WERI-Rb-1 (cell line): ENCODE results near the gene LRCH4.
"Not testable (repeated sequence)": the region's sequence is repeated elsewhere in the genome, so short reads cannot be mapped to it uniquely, and the experiment has no call there.

Experiments used
- DNase-seq: peaks from one replicate; pipeline ENCODE4 v3.0.0-alpha.2; 2020
- H3K27ac ChIP-seq: fragments of 250-450 bp; sonication (Bioruptor Pico); 2 replicates; pipeline ENCODE4 v1.5.1; 2020; ENCODE audit warnings: mild to moderate bottlenecking, moderate library complexity
- H3K27me3 ChIP-seq: fragments of 250-450 bp; sonication (Bioruptor Pico); 2 replicates; pipeline ENCODE4 v1.5.1; 2021; ENCODE audit warnings: mild to moderate bottlenecking, low read depth, moderate library complexity; ENCODE audit not compliant: insufficient read depth, severe bottlenecking
- H3K36me3 ChIP-seq: fragments of 250-450 bp; sonication (Bioruptor Pico); 2 replicates; pipeline ENCODE4 v1.5.1; 2020; ENCODE audit warnings: mild to moderate bottlenecking, moderate library complexity
- H3K4me3 ChIP-seq: 2 replicates; pipeline ENCODE4 v1.5.1; 2011; ENCODE audit warnings: low read depth, mild to moderate bottlenecking, control low read depth, low read length
- H3K9me3 ChIP-seq: fragments of 250-450 bp; sonication (Bioruptor Pico); 2 replicates; pipeline ENCODE4 v1.5.1; 2021; ENCODE audit warnings: mild to moderate bottlenecking, moderate library complexity; ENCODE audit not compliant: severe bottlenecking
- TF ChIP-seq, protein P1 (sequence below): IDR thresholded peaks from 2 replicates; pipeline ENCODE4 v1.5.1; 2011; ENCODE audit warnings: low read depth, mild to moderate bottlenecking, control low read depth, inconsistent platforms, low read length

The LRCH4 gene

DNA sequence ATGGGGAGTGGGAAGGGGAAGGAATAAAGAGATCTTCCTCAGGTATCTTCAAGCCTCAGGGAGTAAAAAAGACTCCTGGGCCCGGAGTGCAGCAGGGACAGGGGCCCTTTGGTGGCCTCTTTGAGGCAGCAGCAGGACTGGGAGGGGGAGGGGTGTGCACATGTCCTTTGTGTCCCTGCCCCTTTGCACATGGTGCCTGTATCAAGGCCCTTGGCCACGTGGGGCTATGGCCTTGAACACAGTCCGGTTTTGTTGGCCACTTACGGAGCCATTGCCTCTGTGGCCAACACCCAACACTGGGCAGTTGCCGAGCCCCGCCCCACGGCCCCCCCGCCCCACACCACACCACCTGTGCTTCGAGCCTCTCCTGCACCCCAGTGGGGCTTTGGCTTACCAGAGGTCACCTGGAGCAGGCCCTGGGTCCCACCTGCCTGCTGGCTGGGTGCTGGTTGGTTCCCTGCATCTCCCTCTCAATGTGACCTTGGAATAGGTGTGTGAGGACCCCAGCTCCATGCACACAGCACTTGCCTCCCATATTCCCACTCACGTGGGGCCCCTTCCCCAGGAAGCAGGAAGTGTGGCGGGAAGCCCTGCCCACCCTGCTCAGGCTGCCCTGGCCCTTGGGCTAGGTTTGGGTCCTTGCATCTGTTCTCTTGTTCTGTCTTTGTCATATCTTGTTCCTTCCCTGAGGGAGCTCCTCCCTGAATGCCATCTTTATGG lies 17.6 kb downstream of the LRCH4 start:
- Histone ChIP-seq H3K36me3 (no peaks in the 10 kb centered on the region; the same call in 1 of the 2 replicates), H3K27ac (no peak overlapping the region; the same call in 1 of the 2 replicates), H3K27me3 (no peaks in the 10 kb centered on the region), H3K4me3 (no peak overlapping the region), H3K9me3 (no peaks in the 10 kb centered on the region)
- TF ChIP-seq, protein P1, sequence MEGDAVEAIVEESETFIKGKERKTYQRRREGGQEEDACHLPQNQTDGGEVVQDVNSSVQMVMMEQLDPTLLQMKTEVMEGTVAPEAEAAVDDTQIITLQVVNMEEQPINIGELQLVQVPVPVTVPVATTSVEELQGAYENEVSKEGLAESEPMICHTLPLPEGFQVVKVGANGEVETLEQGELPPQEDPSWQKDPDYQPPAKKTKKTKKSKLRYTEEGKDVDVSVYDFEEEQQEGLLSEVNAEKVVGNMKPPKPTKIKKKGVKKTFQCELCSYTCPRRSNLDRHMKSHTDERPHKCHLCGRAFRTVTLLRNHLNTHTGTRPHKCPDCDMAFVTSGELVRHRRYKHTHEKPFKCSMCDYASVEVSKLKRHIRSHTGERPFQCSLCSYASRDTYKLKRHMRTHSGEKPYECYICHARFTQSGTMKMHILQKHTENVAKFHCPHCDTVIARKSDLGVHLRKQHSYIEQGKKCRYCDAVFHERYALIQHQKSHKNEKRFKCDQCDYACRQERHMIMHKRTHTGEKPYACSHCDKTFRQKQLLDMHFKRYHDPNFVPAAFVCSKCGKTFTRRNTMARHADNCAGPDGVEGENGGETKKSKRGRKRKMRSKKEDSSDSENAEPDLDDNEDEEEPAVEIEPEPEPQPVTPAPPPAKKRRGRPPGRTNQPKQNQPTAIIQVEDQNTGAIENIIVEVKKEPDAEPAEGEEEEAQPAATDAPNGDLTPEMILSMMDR, result no peak
- DNase-seq, result peak; percentile 41

DNA sequence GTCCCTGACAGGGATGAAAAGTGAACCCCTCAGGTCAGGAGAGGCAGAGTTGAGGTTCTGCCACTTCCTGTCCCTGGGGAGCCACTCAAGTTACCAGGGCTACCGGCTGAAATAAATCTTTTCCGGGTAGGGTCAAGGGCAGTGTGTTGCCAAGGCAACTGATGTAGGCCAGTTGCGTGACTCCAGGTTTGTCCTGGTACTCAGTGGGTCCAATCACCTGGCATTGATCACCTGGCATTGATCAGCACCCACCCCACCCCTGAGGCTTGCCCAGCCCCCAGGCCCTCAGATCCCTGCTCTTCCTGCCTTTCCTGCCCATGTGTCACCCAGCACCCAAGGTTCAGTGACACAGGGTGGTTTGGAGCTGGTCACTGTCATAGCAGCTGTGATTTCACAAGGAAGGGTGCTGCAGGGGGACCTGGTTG lies 18.2 kb downstream of the LRCH4 start:
- Histone ChIP-seq H3K4me3 (no peak overlapping the region), H3K27me3 (no peaks in the 10 kb centered on the region), H3K36me3 (peaks cover 2% of the 10 kb centered on the region; the same call in 1 of the 2 replicates), H3K27ac (peak overlapping the region; percentile 58), H3K9me3 (no peaks in the 10 kb centered on the region)
- TF ChIP-seq, protein P1, result no peak
- DNase-seq, result no peak

DNA sequence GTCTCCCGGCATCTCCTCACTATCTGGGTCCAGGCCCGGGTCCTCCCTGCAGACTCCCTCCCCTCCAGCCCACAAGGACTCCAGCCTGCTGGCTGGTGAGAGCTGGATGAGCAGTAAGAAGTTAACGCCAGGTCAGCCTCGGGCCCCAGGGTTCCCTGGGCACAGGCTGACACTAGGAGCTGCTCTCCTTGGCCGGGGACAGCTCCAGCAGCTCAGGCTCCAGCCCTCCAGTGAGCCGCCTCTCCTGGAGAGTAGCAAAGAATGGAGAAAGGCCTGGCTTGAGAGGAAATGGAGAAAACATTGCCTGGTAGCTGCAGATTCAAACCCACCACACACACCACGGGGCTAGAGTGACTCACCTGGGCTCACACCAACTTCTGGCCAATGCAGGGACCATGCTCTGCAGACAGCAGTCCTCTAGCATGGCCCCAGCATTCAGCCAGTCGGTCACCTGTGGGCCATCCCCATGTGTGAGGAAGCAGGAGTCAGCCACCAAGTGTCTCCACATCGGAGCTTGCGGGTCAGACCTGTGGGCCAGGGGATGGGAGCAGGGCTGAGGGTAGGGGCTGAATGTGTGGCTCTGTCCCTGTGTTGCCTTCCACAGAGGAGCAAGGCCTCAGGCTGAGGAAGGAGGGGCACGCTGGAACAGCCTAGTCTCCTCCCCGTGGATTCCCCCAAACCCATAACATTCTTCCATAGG lies 18.7 kb downstream of the LRCH4 start:
- Histone ChIP-seq H3K4me3 (no peak overlapping the region), H3K9me3 (no peaks in the 10 kb centered on the region), H3K27me3 (no peaks in the 10 kb centered on the region), H3K27ac (peak overlapping the region; percentile 58), H3K36me3 (peaks cover 2% of the 10 kb centered on the region; the same call in 1 of the 2 replicates)
- DNase-seq, result peak; percentile 49
- TF ChIP-seq, protein P1, result no peak

DNA sequence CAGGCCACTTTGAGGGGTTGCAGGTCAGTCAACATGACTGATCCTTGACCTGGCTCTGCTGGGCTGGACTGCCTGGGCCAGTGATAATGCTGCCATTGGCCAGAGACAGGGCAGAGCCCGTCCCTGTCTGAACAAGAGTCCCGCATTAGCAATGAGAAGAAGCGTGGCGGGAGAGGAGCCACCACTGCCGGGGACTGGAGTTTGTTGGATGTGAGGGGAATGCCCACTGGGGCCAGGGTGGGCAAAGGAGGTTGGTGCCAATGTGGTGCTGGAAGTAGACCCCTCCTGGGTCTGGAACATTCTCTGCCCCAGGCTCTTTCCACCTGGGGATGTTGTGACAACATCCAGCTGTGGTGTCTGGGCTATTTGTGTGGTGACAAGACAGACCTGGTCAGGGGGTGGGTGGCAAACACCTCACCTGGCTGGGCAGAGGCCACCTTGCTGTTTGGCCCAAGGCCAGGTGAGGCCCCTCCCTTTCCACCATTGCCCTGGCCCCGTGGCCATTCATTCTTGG lies 19.9 kb downstream of the LRCH4 start:
- Histone ChIP-seq H3K36me3 (peaks cover 2% of the 10 kb centered on the region; the same call in 1 of the 2 replicates), H3K9me3 (no peaks in the 10 kb centered on the region), H3K4me3 (no peak overlapping the region), H3K27me3 (no peaks in the 10 kb centered on the region), H3K27ac (no peak overlapping the region; the same call in 1 of the 2 replicates)
- DNase-seq, result no peak
- TF ChIP-seq, protein P1, result no peak

DNA sequence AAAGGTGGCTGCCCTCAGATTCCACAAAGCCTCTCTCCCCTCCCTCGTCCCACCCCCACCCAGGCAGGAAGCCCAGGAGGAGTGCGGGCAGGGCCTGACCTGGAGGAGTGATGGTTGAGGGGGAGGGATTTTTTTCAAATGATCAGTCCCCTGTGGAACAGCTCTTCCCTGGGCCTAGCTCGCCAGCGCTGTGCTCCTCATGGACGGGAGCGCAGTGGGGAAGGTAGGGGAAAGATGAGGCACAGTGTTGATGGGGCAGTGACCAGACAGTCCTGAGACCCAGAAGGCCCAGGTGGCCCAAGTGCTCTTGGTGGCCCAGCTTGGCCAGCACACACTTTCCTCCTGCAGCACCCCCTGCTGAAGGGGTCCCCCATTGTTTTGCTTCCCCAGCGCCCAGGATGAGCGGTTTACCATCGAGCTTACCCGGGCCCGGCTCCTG lies 20.8 kb downstream of the LRCH4 start:
- TF ChIP-seq, protein P1, result no peak
- H3K27ac ChIP-seq, result no peak overlapping the region
- no peaks in the 10 kb centered on the region for H3K9me3 ChIP-seq

DNA sequence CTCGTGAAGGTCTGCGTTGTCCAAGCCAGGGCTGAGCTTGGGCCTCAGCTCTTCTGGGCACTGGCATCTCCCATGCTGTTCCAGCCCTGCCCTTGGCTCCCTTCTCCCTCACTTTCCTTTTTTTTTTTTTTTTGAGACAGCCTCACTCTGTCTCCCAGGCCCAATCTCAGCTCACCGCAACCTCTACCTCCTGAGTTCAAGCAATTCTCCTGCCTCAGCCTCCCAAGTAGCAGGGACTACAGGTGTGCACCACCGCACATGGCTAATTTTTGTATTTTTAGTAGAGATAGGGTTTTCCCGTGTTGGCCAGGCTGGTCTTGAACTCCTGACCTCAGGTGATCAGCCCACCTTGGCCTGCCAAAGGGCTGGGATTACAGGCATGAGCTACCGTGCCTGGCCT lies 21.5 kb downstream of the LRCH4 start:
- not testable (repeated sequence) for H3K27me3 ChIP-seq, H3K36me3 ChIP-seq, DNase-seq, H3K9me3 ChIP-seq, H3K27ac ChIP-seq, H3K4me3 ChIP-seq

More for the DNA sequence above, 20.8 kb downstream of the LRCH4 start:
- H3K27me3 ChIP-seq, result no peaks in the 10 kb centered on the region
- peaks cover 2% of the 10 kb centered on the region; the same call in 1 of the 2 replicates for H3K36me3 ChIP-seq
- H3K4me3 ChIP-seq, result no peak overlapping the region
- no peak for DNase-seq
